Natural killer cell treated with Interleukin-12 subunit alpha and Interleukin-12 subunit beta and Interleukin-15 and Interleukin-18, amount 100 ng/mL, for 72 hours (primary cell): ENCODE data around the gene HNRNPC. TPM values are rescaled to one million over a fixed set of nuclear protein-coding genes. Genes with fewer than 3 reads are reported as not detected.

Source experiments
- ATAC-seq, 2 donors: fragments of 150-1000 bp; cut with Tn5 transposase in 1 of 2; sonication (Bioruptor Pico), chemical (Tn5 transposase) in 1 of 2; 2 replicates each; pipeline ENCODE4 v1.10.0; 2021
- DNase-seq: peaks from one replicate; pipeline ENCODE4 v3.0.0; 2022; ENCODE audit warnings: low spot score
- H3K27ac Mint-ChIP-seq, 2 donors: 1 replicate in 1 of 2; 2 replicates in 1 of 2; pipeline ENCODE4 v1.8.0; 2022; ENCODE audit warnings: mixed read lengths in 2 of 2, mild to moderate bottlenecking in 1 of 2, moderate library complexity in 1 of 2
- H3K27me3 Mint-ChIP-seq, 2 donors: 1 replicate in 1 of 2; 2 replicates in 1 of 2; pipeline ENCODE4 v1.8.0; 2022; ENCODE audit warnings: mixed read lengths in 2 of 2
- H3K36me3 Mint-ChIP-seq: one replicate; pipeline ENCODE4 v1.8.0; 2022; ENCODE audit warnings: mixed read lengths
- H3K4me1 Mint-ChIP-seq, 2 donors: 1 replicate in 1 of 2; 2 replicates in 1 of 2; pipeline ENCODE4 v1.8.0; 2022; ENCODE audit warnings: low read depth in 2 of 2, mixed read lengths in 2 of 2, mild to moderate bottlenecking in 1 of 2
- H3K4me3 Mint-ChIP-seq: one replicate; pipeline ENCODE4 v1.8.0; 2022; ENCODE audit warnings: mixed read lengths
- H3K9me3 Mint-ChIP-seq: 2 replicates; pipeline ENCODE4 v1.8.0; 2022; ENCODE audit warnings: mixed read lengths
- total RNA-seq, 2 donors: library from RNA; stranded (reverse); gene quantifications; one replicate each; pipeline ENCODE4 v1.2.3, GENCODE V29; 2022

HNRNPC gene
- total RNA-seq, 2 donors from 2014 or later: 834 to 917 TPM

- peaks cover 50 to 52% of the 10 kb centered on the region in 2 donors for H3K4me1 Mint-ChIP-seq
- no peaks in the 10 kb centered on the region for H3K27me3 Mint-ChIP-seq
- DNase-seq (no peak), ATAC-seq (no peak)
- peak overlapping the region; percentile 28 to 42 for H3K27ac Mint-ChIP-seq
- H3K36me3 Mint-ChIP-seq: peaks cover 65% of the 10 kb centered on the region
- H3K9me3 Mint-ChIP-seq: no peaks in the 10 kb centered on the region
- no peak overlapping the region for H3K4me3 Mint-ChIP-seq
These were observed 60.7 kb downstream of the HNRNPC start for GRCh38 chr14:21208554-21208953.

DNA sequence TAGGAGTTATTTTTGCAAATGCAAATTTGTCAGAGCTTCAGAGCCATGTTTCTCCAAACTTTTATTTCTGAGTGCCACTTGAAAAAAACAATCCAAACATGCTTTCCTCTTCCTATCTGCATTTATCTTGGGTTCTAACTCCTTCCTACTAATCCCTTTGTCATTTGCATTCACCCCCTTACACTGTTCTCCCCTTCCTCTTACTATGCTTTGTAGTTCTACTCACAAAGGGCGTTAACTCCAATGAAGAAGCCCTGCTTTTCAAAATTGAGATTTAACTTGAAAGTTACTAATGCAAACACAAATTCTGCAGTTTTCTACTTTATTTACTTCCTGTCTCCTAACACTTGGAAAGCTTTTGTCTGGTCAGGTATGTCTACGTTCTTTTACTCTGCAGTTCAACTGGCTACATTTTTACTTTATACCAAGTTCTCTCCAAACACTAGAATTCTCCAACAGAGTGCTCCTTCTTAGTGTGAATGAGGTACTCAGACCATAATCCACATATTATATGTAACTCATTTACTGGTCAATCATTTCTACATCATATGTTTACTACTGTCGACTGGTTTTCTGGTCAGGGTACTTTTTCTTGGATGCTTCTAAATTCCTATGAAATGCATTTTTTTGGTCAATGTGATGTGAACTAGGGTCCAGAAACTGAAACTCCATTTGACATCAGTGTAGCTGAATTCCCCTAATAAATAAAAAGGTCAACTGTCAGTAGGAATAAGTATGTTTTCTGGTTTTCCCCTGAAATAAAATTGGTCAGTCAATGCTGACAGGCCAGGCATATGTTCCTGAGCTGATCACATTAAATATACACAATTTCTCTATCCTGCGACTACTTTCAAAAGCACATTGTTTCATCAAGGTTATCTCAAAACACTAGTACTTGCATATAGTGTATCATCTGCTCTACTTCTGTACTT lies 62.2 kb downstream of the HNRNPC start:
- DNase-seq: no peak
- Mint-ChIP-seq H3K36me3 (peaks cover 68% of the 10 kb centered on the region), H3K4me3 (no peak overlapping the region), H3K27ac (peak overlapping the region; percentile 28 to 42), H3K9me3 (no peaks in the 10 kb centered on the region), H3K27me3 (no peaks in the 10 kb centered on the region), H3K4me1 (peaks cover 54 to 58% of the 10 kb centered on the region in 2 donors)
- ATAC-seq: no peak

DNA sequence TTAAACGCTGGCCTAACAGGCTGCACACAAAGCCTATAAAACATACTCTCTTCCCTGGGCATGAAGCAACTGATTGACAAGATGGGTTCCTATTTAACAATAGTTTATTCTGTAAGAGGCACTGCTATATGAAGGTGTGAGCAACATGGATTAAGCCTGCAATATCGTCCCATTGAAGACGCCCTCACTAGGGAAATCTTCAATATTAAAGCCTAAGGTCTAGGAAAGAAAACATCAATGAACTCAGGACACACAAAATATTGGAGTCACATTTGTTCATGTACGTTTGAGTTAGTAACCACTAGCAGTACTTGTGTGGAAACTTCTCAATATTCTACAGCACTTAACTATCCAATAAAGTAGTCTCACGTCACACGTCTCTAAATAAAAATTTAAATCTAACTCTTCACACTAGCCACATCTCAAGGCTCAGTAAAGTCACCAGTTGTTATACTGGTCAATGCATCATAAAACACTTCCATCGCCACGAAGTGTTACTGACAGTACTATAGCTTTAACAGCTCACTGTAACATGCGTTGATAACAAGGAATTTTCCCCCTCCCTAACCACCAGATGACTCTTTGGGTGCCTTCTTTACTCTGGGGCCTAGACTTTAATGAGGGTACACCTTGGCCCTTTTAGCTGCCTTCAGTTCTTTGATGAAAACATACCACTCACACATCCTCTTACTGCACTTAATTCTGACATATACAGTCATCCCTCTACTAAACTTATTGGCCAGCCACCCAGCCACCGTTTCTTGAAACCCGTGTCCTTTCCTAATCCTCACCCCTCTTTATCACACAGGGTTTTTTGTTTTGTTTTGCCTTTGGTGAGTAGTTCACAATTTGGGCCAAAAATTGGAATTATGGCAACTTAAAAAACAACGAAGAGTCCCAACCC lies 63.3 kb downstream of the HNRNPC start:
- ATAC-seq (peak in 1 of 2 donors; percentile 32), DNase-seq (no peak)
- Mint-ChIP-seq H3K27ac (peak overlapping the region; percentile 28 to 42), H3K4me3 (no peak overlapping the region), H3K9me3 (no peaks in the 10 kb centered on the region), H3K4me1 (peaks cover 45 to 52% of the 10 kb centered on the region in 2 donors), H3K36me3 (peaks cover 58% of the 10 kb centered on the region), H3K27me3 (no peaks in the 10 kb centered on the region)

GRCh38 chr14:21205026-21205677 lies 64.1 kb downstream of the HNRNPC start:
- Mint-ChIP-seq H3K36me3 (peaks cover 54% of the 10 kb centered on the region), H3K4me3 (no peak overlapping the region)

DNA sequence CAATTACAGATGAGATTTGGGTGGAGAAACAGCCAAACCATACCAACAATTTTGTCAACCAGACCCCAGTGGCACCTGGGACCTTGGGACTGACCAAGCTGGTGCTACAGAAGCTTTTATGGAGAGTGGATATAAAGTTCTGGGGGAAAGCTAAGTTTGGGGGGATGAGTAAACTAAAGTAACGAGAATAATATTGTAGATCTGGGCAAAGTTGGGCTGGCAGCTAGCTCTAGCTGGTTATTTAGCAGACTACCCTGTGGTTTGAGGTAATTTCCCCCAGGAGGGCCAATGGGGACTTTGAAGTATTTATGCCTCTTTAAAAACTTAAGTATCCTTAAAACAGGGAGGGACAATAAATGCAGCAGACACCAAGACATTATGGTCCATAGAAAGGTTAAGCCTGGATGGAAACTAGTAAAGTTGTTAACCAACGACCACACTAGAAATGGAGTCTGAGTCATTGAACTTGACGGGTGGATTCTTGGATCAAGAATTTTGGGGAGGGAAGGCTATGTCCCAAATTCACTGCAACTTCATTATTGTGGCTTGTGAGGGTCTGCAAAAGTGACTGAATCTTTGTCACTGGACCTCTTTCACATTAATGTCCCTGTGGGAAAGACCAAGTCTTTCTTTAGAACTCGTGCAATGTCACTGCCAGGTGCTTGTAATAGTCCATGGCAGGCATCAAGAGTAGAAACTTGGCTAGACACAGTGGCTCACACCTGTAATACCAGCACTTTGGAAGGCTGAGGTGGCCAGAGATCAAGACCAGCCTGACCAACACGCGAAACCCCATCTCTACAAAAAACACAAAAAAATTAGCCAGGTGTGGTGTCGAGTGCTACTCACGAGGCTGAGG lies 64.8 kb downstream of the HNRNPC start:
- no peaks in the 10 kb centered on the region for H3K9me3 Mint-ChIP-seq
- peak overlapping the region; percentile 9 to 29 for H3K27ac Mint-ChIP-seq
- no peaks in the 10 kb centered on the region for H3K27me3 Mint-ChIP-seq
- no peak for DNase-seq
- peaks cover 46% of the 10 kb centered on the region for H3K36me3 Mint-ChIP-seq
- peaks cover 37 to 55% of the 10 kb centered on the region in 2 donors for H3K4me1 Mint-ChIP-seq
- no peak overlapping the region for H3K4me3 Mint-ChIP-seq
- ATAC-seq: no peak

More at GRCh38 chr14:21205026-21205677, 64.1 kb downstream of the HNRNPC start:
- H3K27me3 Mint-ChIP-seq: no peaks in the 10 kb centered on the region
- H3K9me3 Mint-ChIP-seq: no peaks in the 10 kb centered on the region
- peaks cover 43 to 52% of the 10 kb centered on the region in 2 donors for H3K4me1 Mint-ChIP-seq
- no peak for DNase-seq
- peak overlapping the region; percentile 9 to 42 for H3K27ac Mint-ChIP-seq
- no peak for ATAC-seq

- no peak overlapping the region for H3K4me3 Mint-ChIP-seq
- peak overlapping the region; percentile 9 to 29 for H3K27ac Mint-ChIP-seq
- no peak for DNase-seq
- H3K36me3 Mint-ChIP-seq: peaks cover 45% of the 10 kb centered on the region
- peaks cover 36 to 54% of the 10 kb centered on the region in 2 donors for H3K4me1 Mint-ChIP-seq
- no peaks in the 10 kb centered on the region for H3K9me3 Mint-ChIP-seq
- no peaks in the 10 kb centered on the region for H3K27me3 Mint-ChIP-seq
- ATAC-seq: no peak
These were observed 65.6 kb downstream of the HNRNPC start for GRCh38 chr14:21203470-21204166.

DNA sequence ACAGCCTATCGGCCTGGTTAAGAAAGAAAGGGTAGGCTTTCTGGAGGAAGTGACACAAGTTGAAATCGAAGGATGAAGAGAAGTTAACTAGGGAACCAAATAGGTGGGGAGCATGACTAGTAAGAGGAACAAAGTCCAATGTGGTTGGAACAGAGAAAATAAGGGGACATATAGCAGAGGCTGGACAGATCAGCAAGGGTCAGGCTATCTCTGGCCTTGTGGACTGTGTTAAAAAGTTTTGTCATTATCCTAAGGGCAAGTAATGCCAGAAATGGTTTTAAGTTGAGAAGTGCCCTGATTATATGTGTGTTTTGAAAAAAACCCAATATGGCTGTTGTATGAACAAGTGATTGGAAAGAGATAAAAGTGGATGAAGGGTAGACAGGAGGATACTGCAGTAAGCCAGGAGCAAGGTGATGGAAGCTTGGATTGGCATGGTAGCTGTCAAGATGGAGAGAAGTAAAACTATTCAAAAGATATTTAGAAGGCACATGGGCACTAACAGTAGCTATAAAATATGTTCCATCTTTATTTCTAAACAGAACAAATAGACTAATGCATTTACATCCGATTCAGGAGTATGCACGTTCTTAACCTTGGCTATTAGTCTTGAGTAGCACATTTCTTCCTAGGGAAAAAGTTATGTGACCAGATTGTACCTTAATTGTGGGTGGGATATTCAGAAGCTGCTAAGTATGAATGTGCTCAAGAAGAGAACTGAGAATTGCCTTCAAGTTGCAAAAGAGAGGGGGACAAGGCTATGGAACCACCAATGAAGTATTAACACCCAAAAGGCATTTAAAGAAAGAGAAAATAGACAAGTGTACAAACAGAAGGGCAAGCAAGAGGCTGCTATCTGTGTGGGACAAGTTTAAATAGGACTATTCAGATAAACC lies 66.5 kb downstream of the HNRNPC start:
- no peak for DNase-seq
- no peak overlapping the region for H3K4me3 Mint-ChIP-seq
- H3K27ac Mint-ChIP-seq: peak overlapping the region; percentile 9 to 29
- ATAC-seq: no peak
- no peaks in the 10 kb centered on the region for H3K27me3 Mint-ChIP-seq
- H3K4me1 Mint-ChIP-seq: peaks cover 37 to 51% of the 10 kb centered on the region in 2 donors
- no peaks in the 10 kb centered on the region for H3K9me3 Mint-ChIP-seq
- peaks cover 36% of the 10 kb centered on the region for H3K36me3 Mint-ChIP-seq

DNA sequence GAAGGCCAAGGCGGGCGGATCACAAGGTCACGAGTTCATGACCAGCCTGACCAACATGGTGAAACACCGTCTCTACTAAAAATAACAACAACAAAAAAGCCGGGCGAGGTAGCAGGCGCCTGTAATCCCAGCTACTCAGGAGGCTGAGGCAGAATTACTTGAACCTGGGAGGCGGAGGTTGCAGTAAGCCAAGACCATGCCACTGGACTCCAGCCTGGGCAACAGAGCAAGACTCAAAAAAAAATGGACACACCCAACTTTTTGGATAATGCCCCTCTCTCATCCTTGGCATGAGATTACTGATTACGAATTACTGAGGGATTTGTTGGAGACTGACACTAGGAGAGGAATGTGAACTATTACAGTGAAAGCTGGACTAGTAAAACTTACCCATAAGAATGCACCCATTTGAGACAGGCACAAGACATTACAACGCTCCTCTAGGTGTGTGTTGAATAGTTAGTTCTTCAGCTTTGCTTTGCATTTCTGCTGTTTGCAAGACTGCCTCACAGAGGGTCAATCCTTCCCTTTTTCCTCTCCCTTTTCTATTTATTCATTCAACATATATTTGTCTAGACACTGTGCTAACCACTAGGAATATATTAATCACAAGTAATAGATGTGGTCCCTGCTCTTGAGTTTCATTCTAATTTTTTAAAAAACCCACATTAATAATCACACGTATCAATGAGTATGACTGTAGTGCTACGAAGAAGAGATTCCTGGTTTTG lies 67.3 kb downstream of the HNRNPC start:
- Mint-ChIP-seq H3K36me3 (peaks cover 27% of the 10 kb centered on the region), H3K4me1 (peaks cover 32 to 49% of the 10 kb centered on the region in 2 donors), H3K27ac (peak overlapping the region; percentile 1 to 29), H3K27me3 (no peaks in the 10 kb centered on the region), H3K4me3 (no peak overlapping the region), H3K9me3 (no peaks in the 10 kb centered on the region)
- DNase-seq (no peak), ATAC-seq (no peak)

GRCh38 chr14:21200752-21201461 lies 68.3 kb downstream of the HNRNPC start:
- peak overlapping the region in 1 of 2 donors; percentile 17 for H3K27ac Mint-ChIP-seq
- H3K4me1 Mint-ChIP-seq: peaks cover 29 to 44% of the 10 kb centered on the region in 2 donors
- H3K9me3 Mint-ChIP-seq: no peaks in the 10 kb centered on the region
- H3K4me3 Mint-ChIP-seq: no peak overlapping the region
- DNase-seq: no peak
- no peak for ATAC-seq
- peaks cover 18% of the 10 kb centered on the region for H3K36me3 Mint-ChIP-seq
- no peaks in the 10 kb centered on the region for H3K27me3 Mint-ChIP-seq

- H3K4me3 Mint-ChIP-seq: no peak overlapping the region
- H3K27me3 Mint-ChIP-seq: no peaks in the 10 kb centered on the region
- peak in 1 of 2 donors; percentile 15 for ATAC-seq
- H3K36me3 Mint-ChIP-seq: peaks cover 15% of the 10 kb centered on the region
- peaks cover 29 to 46% of the 10 kb centered on the region in 2 donors for H3K4me1 Mint-ChIP-seq
- H3K9me3 Mint-ChIP-seq: no peaks in the 10 kb centered on the region
- peak overlapping the region in 1 of 2 donors; percentile 17 for H3K27ac Mint-ChIP-seq
- no peak for DNase-seq
These were observed 69.4 kb downstream of the HNRNPC start for GRCh38 chr14:21199611-21200560.
